ENCODE results near the gene SYT9.

- TF ChIP-seq EZH2 (IDR thresholded peaks at IDR 0.05), result no peak
- TF ChIP-seq CTCF (IDR thresholded peaks at IDR 0.05), result no peak
Observed at GRCh38 chr11:7286178-7286577, 34.5 kb downstream of the SYT9 start.
